SIG-M5 treated with dmso at 0.1 percent for 504 hours (cell line): Measurements from ENCODE around the gene ZNF785.
"Not testable (repeated sequence)": the region's sequence is repeated elsewhere in the genome, so short reads cannot be mapped to it uniquely, and the experiment has no call there.

Experiments used
- DNase-seq: peaks from one replicate; lab custom pipeline; 2025; ENCODE audit not compliant: unreplicated experiment; lab: John Stamatoyannopoulos, UW

ZNF785 gene

GRCh38 chr16:30585400-30586191 lies at the start of gene ZNF785:
TSS of gene ZNF785 (minus strand) at chr16:30585697. CDS start at chr16:30585611, 86 bp downstream.
- peak; percentile 98 for DNase-seq

- DNase-seq = no peak
Observed at GRCh38 chr16:30633526-30633925, 48.0 kb upstream of the ZNF785 start.

- DNase-seq = not testable (repeated sequence)
Observed at GRCh38 chr16:30632454-30632853, 47.0 kb upstream of the ZNF785 start.

- peak; percentile 82 for DNase-seq
Observed at GRCh38 chr16:30628628-30629540, 43.4 kb upstream of the ZNF785 start.

GRCh38 chr16:30626236-30626635 lies 40.7 kb upstream of the ZNF785 start:
- DNase-seq = no peak

- DNase-seq = no peak
Observed at GRCh38 chr16:30623536-30624283, 38.2 kb upstream of the ZNF785 start.

- no peak for DNase-seq
Observed at GRCh38 chr16:30622455-30623032, 37.0 kb upstream of the ZNF785 start.

GRCh38 chr16:30621765-30622164 lies 36.3 kb upstream of the ZNF785 start:
- no peak for DNase-seq

GRCh38 chr16:30620169-30620568 lies 34.7 kb upstream of the ZNF785 start:
- no peak for DNase-seq

GRCh38 chr16:30619638-30620037 lies 34.1 kb upstream of the ZNF785 start:
- no peak for DNase-seq

GRCh38 chr16:30619202-30619601 lies 33.7 kb upstream of the ZNF785 start:
- peak; percentile 38 for DNase-seq

GRCh38 chr16:30615358-30616091 lies 30.0 kb upstream of the ZNF785 start:
- DNase-seq = peak; percentile 55

- peak; percentile 97 for DNase-seq
Observed at GRCh38 chr16:30609926-30610839, 24.7 kb upstream of the ZNF785 start, which contains the start of gene ZNF689. TSS of gene ZNF689 (minus strand) at chr16:30610389. CDS start at chr16:30610041, 348 bp downstream.

GRCh38 chr16:30609002-30609925 lies 23.8 kb upstream of the ZNF785 start:
- DNase-seq = peak; percentile 6

- DNase-seq = no peak
Observed at GRCh38 chr16:30606004-30606403, 20.5 kb upstream of the ZNF785 start.

- DNase-seq = peak; percentile 62
Observed at GRCh38 chr16:30605158-30605557, 19.7 kb upstream of the ZNF785 start.

- no peak for DNase-seq
Observed at GRCh38 chr16:30604316-30604947, 18.9 kb upstream of the ZNF785 start.
